Fibroblast of lung (primary cell): ENCODE measurements around the gene POLR2L.

Experiments used
- EZH2 ChIP-seq: IDR thresholded peaks from 2 replicates; pipeline ENCODE4 v1.5.1; 2012; ENCODE audit warnings: low read length, control low read depth, mild to moderate bottlenecking; ENCODE audit errors: missing control alignments
- TF ChIP-seq, protein P1 (sequence below), 2 donors: IDR thresholded peaks in 1 of 2; conservative IDR thresholded peaks in 1 of 2; 1 replicate in 1 of 2; 2 replicates in 1 of 2; pipeline ENCODE4 v1.5.1; 2011 to 2012; ENCODE audit warnings: low read length in 2 of 2, control low read depth in 1 of 2, inconsistent platforms in 1 of 2, low read depth in 1 of 2, mild to moderate bottlenecking in 1 of 2

GRCh38 chr11:856397-856796 lies 14.1 kb upstream of the POLR2L start:
- TF ChIP-seq, protein P1, sequence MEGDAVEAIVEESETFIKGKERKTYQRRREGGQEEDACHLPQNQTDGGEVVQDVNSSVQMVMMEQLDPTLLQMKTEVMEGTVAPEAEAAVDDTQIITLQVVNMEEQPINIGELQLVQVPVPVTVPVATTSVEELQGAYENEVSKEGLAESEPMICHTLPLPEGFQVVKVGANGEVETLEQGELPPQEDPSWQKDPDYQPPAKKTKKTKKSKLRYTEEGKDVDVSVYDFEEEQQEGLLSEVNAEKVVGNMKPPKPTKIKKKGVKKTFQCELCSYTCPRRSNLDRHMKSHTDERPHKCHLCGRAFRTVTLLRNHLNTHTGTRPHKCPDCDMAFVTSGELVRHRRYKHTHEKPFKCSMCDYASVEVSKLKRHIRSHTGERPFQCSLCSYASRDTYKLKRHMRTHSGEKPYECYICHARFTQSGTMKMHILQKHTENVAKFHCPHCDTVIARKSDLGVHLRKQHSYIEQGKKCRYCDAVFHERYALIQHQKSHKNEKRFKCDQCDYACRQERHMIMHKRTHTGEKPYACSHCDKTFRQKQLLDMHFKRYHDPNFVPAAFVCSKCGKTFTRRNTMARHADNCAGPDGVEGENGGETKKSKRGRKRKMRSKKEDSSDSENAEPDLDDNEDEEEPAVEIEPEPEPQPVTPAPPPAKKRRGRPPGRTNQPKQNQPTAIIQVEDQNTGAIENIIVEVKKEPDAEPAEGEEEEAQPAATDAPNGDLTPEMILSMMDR (conservative IDR thresholded peaks at IDR 0.05 in 1 of 2, IDR thresholded peaks at IDR 0.05 in 1 of 2; ENCODE audit: low read depth in 1 of 2, low read length in 2 of 2), result no peak
- TF ChIP-seq EZH2, result no peak
